IMR-90 (cell line): ENCODE measurements around the gene ST6GALNAC3. TPM values are rescaled to one million over a fixed set of nuclear protein-coding genes. Genes with fewer than 3 reads are reported as not detected.

Experiments
- ATAC-seq: fragments of 200-7000 bp; cut with Tn5 transposase; 2 replicates; pipeline ENCODE4 v1.9.1; 2020; ENCODE audit warnings: low read depth, mild to moderate bottlenecking, moderate library complexity
- BruUV-seq: library from RNA; stranded (reverse); fragments of 400-500 nt; replicated peaks from 2 replicates; lab custom pipeline; 2021; lab: Mats Ljungman, UMichigan
- CTCF ChIA-PET: fragments of 300-600 bp; formaldehyde crosslinking; extraction: SDS; loops from one replicate; lab custom pipeline; 2021; ENCODE audit warnings: antibody characterized with exemption; lab: Yijun Ruan, JAX
- POLR2A ChIA-PET: fragments of 300-600 bp; sonication (Branson Sonifier 250); formaldehyde crosslinking; loops from one replicate; lab custom pipeline; 2022; ENCODE audit warnings: antibody characterized with exemption; ENCODE audit not compliant: unreplicated experiment; lab: Charles Lee
- DNase-seq: peaks from one replicate; pipeline ENCODE4 v3.0.0; 2013
- H2AFZ ChIP-seq: replicated peaks from 2 replicates; pipeline ENCODE3; 2013; ENCODE audit warnings: low read length, mild to moderate bottlenecking; ENCODE audit not compliant: poor library complexity
- H2AK5ac ChIP-seq: 2 replicates; pipeline ENCODE4 v1.6.1; 2013; ENCODE audit warnings: low read depth, low read length, inconsistent platforms
- H2AK9ac ChIP-seq: replicated peaks from 2 replicates; pipeline ENCODE3; 2013; ENCODE audit warnings: mild to moderate bottlenecking, low read depth, low read length, moderate library complexity; ENCODE audit not compliant: poor library complexity
- H2BK120ac ChIP-seq: 2 replicates; pipeline ENCODE4 v1.6.1; 2013; ENCODE audit warnings: low read depth, low read length, inconsistent platforms
- H2BK15ac ChIP-seq: 3 replicates; pipeline ENCODE4 v1.6.1; 2013; ENCODE audit warnings: low read depth, low read length, inconsistent platforms
- H2BK20ac ChIP-seq: 2 replicates; pipeline ENCODE4 v1.6.1; 2013; ENCODE audit warnings: low read depth, mild to moderate bottlenecking, inconsistent platforms, low read length, moderate library complexity
- H2BK5ac ChIP-seq: 2 replicates; pipeline ENCODE4 v1.6.1; 2013; ENCODE audit warnings: mild to moderate bottlenecking, low read depth, low read length, inconsistent platforms; ENCODE audit not compliant: poor library complexity, severe bottlenecking
- H3K14ac ChIP-seq: replicated peaks from 2 replicates; pipeline ENCODE4 v1.6.1; 2013; ENCODE audit warnings: low read depth, low read length, inconsistent platforms
- H3K18ac ChIP-seq: 2 replicates; pipeline ENCODE4 v1.6.1; 2013; ENCODE audit warnings: low read depth, low read length, control low read depth
- H3K23ac ChIP-seq: 2 replicates; pipeline ENCODE4 v1.6.1; 2013; ENCODE audit warnings: low read depth, low read length, inconsistent platforms
- H3K27ac ChIP-seq: 2 replicates; pipeline ENCODE4 v1.5.1; 2013; ENCODE audit warnings: mild to moderate bottlenecking, control low read depth, low read length; ENCODE audit not compliant: insufficient read depth
- H3K27me3 ChIP-seq: 2 replicates; pipeline ENCODE4 v1.6.1; 2013; ENCODE audit warnings: low read length; ENCODE audit not compliant: control insufficient read depth, insufficient read depth
- H3K36me3 ChIP-seq: 2 replicates; pipeline ENCODE4 v1.6.1; 2013; ENCODE audit warnings: low read length, mixed read lengths; ENCODE audit not compliant: control insufficient read depth, insufficient read depth
- H3K4ac ChIP-seq: 2 replicates; pipeline ENCODE4 v1.6.1; 2013; ENCODE audit warnings: low read depth, low read length, inconsistent platforms
- H3K4me1 ChIP-seq: 2 replicates; pipeline ENCODE4 v1.6.1; 2013; ENCODE audit warnings: low read length, mixed read lengths; ENCODE audit not compliant: control insufficient read depth, insufficient read depth
- H3K4me2 ChIP-seq: 2 replicates; pipeline ENCODE4 v1.6.1; 2013; ENCODE audit warnings: low read depth, mild to moderate bottlenecking, control low read depth, low read length, moderate library complexity
- H3K4me3 ChIP-seq: 2 replicates; pipeline ENCODE4 v1.5.1; 2013; ENCODE audit warnings: low read depth, mild to moderate bottlenecking, control low read depth, low read length, moderate library complexity; ENCODE audit not compliant: insufficient read depth
- H3K56ac ChIP-seq: 2 replicates; pipeline ENCODE4 v1.6.1; 2013; ENCODE audit warnings: low read length, inconsistent platforms; ENCODE audit not compliant: insufficient read depth; ENCODE audit errors: extremely low read depth
- H3K79me1 ChIP-seq, 2 experiments: 2 replicates each; pipeline ENCODE4 v1.6.1; 2013; ENCODE audit warnings: low read length in 2 of 2, inconsistent platforms in 1 of 2, low read depth in 1 of 2
- H3K9ac ChIP-seq: 2 replicates; pipeline ENCODE4 v1.6.1; 2013; ENCODE audit warnings: low read depth, low read length, control low read depth
- H3K9me1 ChIP-seq: 2 replicates; pipeline ENCODE4 v1.6.1; 2013; ENCODE audit warnings: low read length, inconsistent platforms; ENCODE audit not compliant: insufficient read depth
- H3K9me3 ChIP-seq: 2 replicates; pipeline ENCODE4 v1.6.1; 2013; ENCODE audit warnings: low read length; ENCODE audit not compliant: control insufficient read depth, insufficient read depth
- H4K20me1 ChIP-seq: 2 replicates; pipeline ENCODE4 v1.6.1; 2013; ENCODE audit warnings: low read length, inconsistent platforms; ENCODE audit not compliant: insufficient read depth
- H4K5ac ChIP-seq: 2 replicates; pipeline ENCODE4 v1.6.1; 2013; ENCODE audit warnings: mild to moderate bottlenecking, low read depth, low read length, control low read depth
- H4K8ac ChIP-seq, 2 experiments: 2 replicates each; pipeline ENCODE4 v1.6.1; 2013; ENCODE audit warnings: low read depth in 2 of 2, low read length in 2 of 2, control low read depth in 1 of 2, inconsistent platforms in 1 of 2
- H4K91ac ChIP-seq: 2 replicates; pipeline ENCODE4 v1.6.1; 2013; ENCODE audit warnings: low read depth, low read length, inconsistent platforms; ENCODE audit not compliant: insufficient read depth
- BHLHE40 ChIP-seq: fragments of 150-350 bp; IDR thresholded peaks from 2 replicates; pipeline ENCODE4 v1.6.1; 2016; ENCODE audit warnings: mild to moderate bottlenecking, low read depth, low read length
- CEBPB ChIP-seq: IDR thresholded peaks from 2 replicates; pipeline ENCODE4 v1.6.1; 2012; ENCODE audit warnings: low read depth, low read length, improper control_type of control experiment
- CHD1 ChIP-seq: IDR thresholded peaks from 2 replicates; pipeline ENCODE4 v1.6.1; 2012; ENCODE audit warnings: low read depth, low read length, improper control_type of control experiment
- MAFK ChIP-seq: IDR thresholded peaks from 2 replicates; pipeline ENCODE4 v1.6.1; 2012; ENCODE audit warnings: low read depth, low read length, improper control_type of control experiment
- MAZ ChIP-seq: IDR thresholded peaks from 2 replicates; pipeline ENCODE4 v1.6.1; 2012; ENCODE audit warnings: low read depth, mild to moderate bottlenecking, low read length, improper control_type of control experiment, moderate library complexity, borderline replicate concordance
- MXI1 ChIP-seq: IDR thresholded peaks from 2 replicates; pipeline ENCODE4 v1.6.1; 2012; ENCODE audit warnings: low read depth, mild to moderate bottlenecking, low read length, moderate library complexity, borderline replicate concordance
- NFE2L2 ChIP-seq: fragments of 150-350 bp; IDR thresholded peaks from 2 replicates; pipeline ENCODE4 v1.6.1; 2016; ENCODE audit warnings: low read depth, mild to moderate bottlenecking, low read length
- POLR2A ChIP-seq: IDR thresholded peaks from 2 replicates; pipeline ENCODE4 v1.6.1; 2012; ENCODE audit warnings: mild to moderate bottlenecking, low read depth, low read length
- RCOR1 ChIP-seq: IDR thresholded peaks from 2 replicates; pipeline ENCODE4 v1.6.1; 2012; ENCODE audit warnings: mild to moderate bottlenecking, low read length, improper control_type of control experiment; ENCODE audit not compliant: insufficient replicate concordance
- SMC3 ChIP-seq: fragments of 150-350 bp; IDR thresholded peaks from 2 replicates; pipeline ENCODE4 v1.6.1; 2016; ENCODE audit warnings: low read depth, mild to moderate bottlenecking, antibody characterized with exemption, low read length, moderate library complexity
- WGBS, 2 experiments: methylation state at CpG; one replicate each; pipeline versions ENCODE4 v1.1.5 to v1.1.7; 2013; ENCODE audit warnings: missing lambda C conversion rate in 2 of 2; ENCODE audit not compliant: insufficient read length in 1 of 2; ENCODE audit errors: extremely low coverage in 2 of 2; 5-methylcytosine and 5-hydroxymethylcytosine counted together
- dilution Hi-C: fragments of 300-500 bp; cut with HindIII; formaldehyde crosslinking; loops from one replicate; pipeline ENCODE4 v1.14.3; 2018; ENCODE audit warnings: low sequenced_read_pairs; ENCODE audit not compliant: unreplicated experiment
- in situ Hi-C: fragments of 300-500 bp; cut with MboI; formaldehyde crosslinking; loops from 3 replicates; pipeline ENCODE4 v1.14.3; 2019; ENCODE audit warnings: low sequenced_read_pairs, inconsistent platforms, mixed read lengths
- intact Hi-C: fragments of 100-400 bp; cut with micrococcal nuclease; formaldehyde crosslinking; loops from 2 replicates; pipeline ENCODE4 v1.10.0; 2022
- polyA plus RNA-seq, 3 experiments: library from polyadenylated mRNA; depleted of rRNA; stranded (reverse); fragments of >200 nt; gene quantifications; 2 replicates each; pipeline ENCODE4 v1.2.3, GENCODE V29; 2012; ENCODE audit warnings: low replicate concordance in 1 of 3
- total RNA-seq: library from RNA; depleted of rRNA; stranded (reverse); fragments of >200 nt; gene quantifications from 2 replicates; pipeline ENCODE4 v1.2.3, GENCODE V29; 2012
- TF ChIP-seq, protein P1 (sequence below): conservative IDR thresholded peaks from 2 replicates; pipeline ENCODE4 v1.5.1; 2012; ENCODE audit warnings: mild to moderate bottlenecking, low read depth, low read length, improper control_type of control experiment
- TF ChIP-seq, protein P2 (sequence below): fragments of 150-350 bp; IDR thresholded peaks from 2 replicates; pipeline ENCODE4 v1.6.1; 2017; ENCODE audit warnings: mild to moderate bottlenecking, antibody characterized with exemption, low read length, low read depth
- TF ChIP-seq, protein P3 (sequence below): fragments of 150-350 bp; IDR thresholded peaks from 2 replicates; pipeline ENCODE4 v1.6.1; 2016; ENCODE audit warnings: low read depth, mild to moderate bottlenecking, low read length, moderate library complexity, borderline replicate concordance

ST6GALNAC3 gene
- total and polyA plus RNA-seq, 2 of the 4 experiments (the other 2 are of a cell fraction), result 0.65 to 1.3 TPM

DNA sequence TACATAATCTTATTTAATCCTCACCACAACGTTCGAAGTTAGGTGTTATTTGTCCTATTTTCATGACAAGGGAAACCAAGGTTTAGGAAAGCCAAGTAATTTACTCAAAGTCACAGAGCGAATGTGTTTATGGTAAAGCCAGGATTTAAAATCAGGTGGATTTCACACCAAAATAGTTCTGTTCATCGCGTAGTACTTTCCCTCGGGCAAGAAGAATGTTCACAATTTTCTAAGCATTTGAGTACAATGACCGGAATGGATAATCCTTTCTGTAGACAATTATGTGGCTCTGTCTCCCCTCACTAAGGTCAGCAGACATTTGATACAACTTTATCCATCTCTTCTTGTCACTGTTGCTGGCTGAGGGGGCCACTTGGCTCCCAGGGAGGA lies 204.2 kb downstream of the ST6GALNAC3 start:
- ChIA-PET POLR2A (no interaction called here), CTCF (no interaction called here)
- TF ChIP-seq CHD1 (no peak), POLR2A (no peak), MAFK (no peak), NFE2L2 (no peak), SMC3 (no peak), CEBPB (no peak), RCOR1 (no peak), MAZ (no peak), MXI1 (no peak), BHLHE40 (no peak)
- TF ChIP-seq, protein P1, sequence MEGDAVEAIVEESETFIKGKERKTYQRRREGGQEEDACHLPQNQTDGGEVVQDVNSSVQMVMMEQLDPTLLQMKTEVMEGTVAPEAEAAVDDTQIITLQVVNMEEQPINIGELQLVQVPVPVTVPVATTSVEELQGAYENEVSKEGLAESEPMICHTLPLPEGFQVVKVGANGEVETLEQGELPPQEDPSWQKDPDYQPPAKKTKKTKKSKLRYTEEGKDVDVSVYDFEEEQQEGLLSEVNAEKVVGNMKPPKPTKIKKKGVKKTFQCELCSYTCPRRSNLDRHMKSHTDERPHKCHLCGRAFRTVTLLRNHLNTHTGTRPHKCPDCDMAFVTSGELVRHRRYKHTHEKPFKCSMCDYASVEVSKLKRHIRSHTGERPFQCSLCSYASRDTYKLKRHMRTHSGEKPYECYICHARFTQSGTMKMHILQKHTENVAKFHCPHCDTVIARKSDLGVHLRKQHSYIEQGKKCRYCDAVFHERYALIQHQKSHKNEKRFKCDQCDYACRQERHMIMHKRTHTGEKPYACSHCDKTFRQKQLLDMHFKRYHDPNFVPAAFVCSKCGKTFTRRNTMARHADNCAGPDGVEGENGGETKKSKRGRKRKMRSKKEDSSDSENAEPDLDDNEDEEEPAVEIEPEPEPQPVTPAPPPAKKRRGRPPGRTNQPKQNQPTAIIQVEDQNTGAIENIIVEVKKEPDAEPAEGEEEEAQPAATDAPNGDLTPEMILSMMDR, result no peak
- TF ChIP-seq, protein P2, sequence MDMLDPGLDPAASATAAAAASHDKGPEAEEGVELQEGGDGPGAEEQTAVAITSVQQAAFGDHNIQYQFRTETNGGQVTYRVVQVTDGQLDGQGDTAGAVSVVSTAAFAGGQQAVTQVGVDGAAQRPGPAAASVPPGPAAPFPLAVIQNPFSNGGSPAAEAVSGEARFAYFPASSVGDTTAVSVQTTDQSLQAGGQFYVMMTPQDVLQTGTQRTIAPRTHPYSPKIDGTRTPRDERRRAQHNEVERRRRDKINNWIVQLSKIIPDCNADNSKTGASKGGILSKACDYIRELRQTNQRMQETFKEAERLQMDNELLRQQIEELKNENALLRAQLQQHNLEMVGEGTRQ, result no peak
- TF ChIP-seq, protein P3, sequence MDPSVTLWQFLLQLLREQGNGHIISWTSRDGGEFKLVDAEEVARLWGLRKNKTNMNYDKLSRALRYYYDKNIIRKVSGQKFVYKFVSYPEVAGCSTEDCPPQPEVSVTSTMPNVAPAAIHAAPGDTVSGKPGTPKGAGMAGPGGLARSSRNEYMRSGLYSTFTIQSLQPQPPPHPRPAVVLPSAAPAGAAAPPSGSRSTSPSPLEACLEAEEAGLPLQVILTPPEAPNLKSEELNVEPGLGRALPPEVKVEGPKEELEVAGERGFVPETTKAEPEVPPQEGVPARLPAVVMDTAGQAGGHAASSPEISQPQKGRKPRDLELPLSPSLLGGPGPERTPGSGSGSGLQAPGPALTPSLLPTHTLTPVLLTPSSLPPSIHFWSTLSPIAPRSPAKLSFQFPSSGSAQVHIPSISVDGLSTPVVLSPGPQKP, result no peak
- H3K18ac ChIP-seq, result no peak overlapping the region
- H3K36me3 ChIP-seq, result no peaks in the 10 kb centered on the region
- H3K9ac ChIP-seq, result no peak overlapping the region
- H3K14ac ChIP-seq, result no peak overlapping the region
- H2BK20ac ChIP-seq, result no peak overlapping the region
- dilution Hi-C loops, result no loop called here
- H3K23ac ChIP-seq, result no peak overlapping the region
- no peak overlapping the region for H2AK9ac ChIP-seq
- H4K20me1 ChIP-seq, result no peaks in the 10 kb centered on the region
- in situ Hi-C loops, result no loop called here
- no peak overlapping the region for H3K4me3 ChIP-seq
- no peak overlapping the region for H4K5ac ChIP-seq
- H4K91ac ChIP-seq, result no peak overlapping the region
- H2BK5ac ChIP-seq, result no peak overlapping the region
- H2AFZ ChIP-seq, result no peak overlapping the region
- H3K56ac ChIP-seq, result no peak overlapping the region
- H3K4ac ChIP-seq, result no peak overlapping the region
- H3K27ac ChIP-seq, result no peak overlapping the region
- ATAC-seq (no peak), DNase-seq (no peak)
- no peaks in the 10 kb centered on the region for H3K9me1 ChIP-seq
- no TSS peak for BruUV-seq
- H2BK120ac ChIP-seq, result no peak overlapping the region
- no peak overlapping the region for H2BK15ac ChIP-seq
- no peak overlapping the region for H4K8ac ChIP-seq
- no peaks in the 10 kb centered on the region for H3K27me3 ChIP-seq
- no peak overlapping the region for H3K4me2 ChIP-seq
- no peaks in the 10 kb centered on the region for H3K9me3 ChIP-seq
- intact Hi-C loops, result no loop called here
- WGBS, 2 experiments, result no CpG with 5 or more reads among the region's 7 CpGs
- H3K79me1 ChIP-seq, result no peaks in the 10 kb centered on the region
- H3K4me1 ChIP-seq, result no peaks in the 10 kb centered on the region
- no peak overlapping the region for H2AK5ac ChIP-seq
